Camera-type eye (tissue), 1 donor: Measurements from ENCODE around the gene TTC28. TPM values are rescaled to one million over a fixed set of nuclear protein-coding genes. Genes with fewer than 3 reads are reported as not detected.

Experiments
- total RNA-seq: library from RNA; depleted of rRNA; stranded (reverse); fragments of >200 nt; gene quantifications from one replicate; pipeline ENCODE4 v1.2.3, GENCODE V29; 2014

TTC28 gene
- 140 TPM for total RNA-seq

GRCh38 chr22:28679611-28680287 is at the start of gene TTC28:
Gene TTC28, minus strand, starts transcription at chr22:28679840. Its CDS starts 117 bp downstream, at chr22:28679723.

Other genes with a start within 250 kb of the TTC28 start
- 16.0 TPM for gene CHEK2, start 62.0 kb upstream of the TTC28 start, total RNA-seq
- gene HSCB, start 62.2 kb upstream of the TTC28 start, total RNA-seq = 13.1 TPM
- 42.3 TPM for gene CCDC117, start 92.9 kb upstream of the TTC28 start, total RNA-seq
- 95.9 TPM for gene XBP1, start 120.7 kb upstream of the TTC28 start, total RNA-seq
- gene ZNRF3, start 203.7 kb upstream of the TTC28 start, total RNA-seq = 12.2 TPM